Measurements from ENCODE around the gene AMT.

The AMT gene, protein sequence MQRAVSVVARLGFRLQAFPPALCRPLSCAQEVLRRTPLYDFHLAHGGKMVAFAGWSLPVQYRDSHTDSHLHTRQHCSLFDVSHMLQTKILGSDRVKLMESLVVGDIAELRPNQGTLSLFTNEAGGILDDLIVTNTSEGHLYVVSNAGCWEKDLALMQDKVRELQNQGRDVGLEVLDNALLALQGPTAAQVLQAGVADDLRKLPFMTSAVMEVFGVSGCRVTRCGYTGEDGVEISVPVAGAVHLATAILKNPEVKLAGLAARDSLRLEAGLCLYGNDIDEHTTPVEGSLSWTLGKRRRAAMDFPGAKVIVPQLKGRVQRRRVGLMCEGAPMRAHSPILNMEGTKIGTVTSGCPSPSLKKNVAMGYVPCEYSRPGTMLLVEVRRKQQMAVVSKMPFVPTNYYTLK

GRCh38 chr3:49422379-49423248 lies at the start of gene AMT:
TSS of gene AMT (minus strand) at chr3:49422473. CDS start at chr3:49422450, 23 bp downstream.
- no peak for DNase-seq (ENCODE audit: low read depth)

GRCh38 chr3:49470714-49471420 lies 48.6 kb upstream of the AMT start:
- DNase-seq (ENCODE audit: low read depth), result no peak

GRCh38 chr3:49469936-49470713 lies 47.9 kb upstream of the AMT start, which contains the start of gene DAG1:
TSS of gene DAG1 (plus strand) at chr3:49470267. CDS start at chr3:49510535, 40,268 bp downstream.
- DNase-seq (ENCODE audit: low read depth), result peak; percentile 93

GRCh38 chr3:49469037-49469935 lies 47.0 kb upstream of the AMT start:
- no peak for DNase-seq (ENCODE audit: low read depth)

DNA sequence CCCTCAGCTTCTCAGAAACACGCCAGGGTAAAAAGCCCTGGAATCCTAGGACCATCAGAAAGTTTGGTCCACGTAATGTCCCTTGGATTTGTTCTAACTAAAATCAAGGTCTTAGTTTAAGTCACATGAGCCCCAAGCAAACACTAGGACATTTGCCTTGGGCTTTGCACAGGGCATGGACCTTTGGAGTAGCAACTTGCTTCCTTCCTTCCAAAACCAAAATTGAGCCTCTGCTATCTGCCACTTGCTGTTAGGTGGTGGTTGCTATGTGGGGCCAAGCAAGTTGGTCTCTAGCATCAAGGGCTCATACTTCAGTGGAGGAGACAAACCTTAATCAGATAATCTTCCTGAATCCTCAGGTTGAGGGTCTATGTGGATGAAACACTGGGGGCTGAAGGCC lies 43.8 kb upstream of the AMT start:
- DNase-seq (ENCODE audit: low read depth), result no peak

GRCh38 chr3:49465270-49466034 lies 43.2 kb upstream of the AMT start:
- no peak for DNase-seq (ENCODE audit: low read depth)

DNA sequence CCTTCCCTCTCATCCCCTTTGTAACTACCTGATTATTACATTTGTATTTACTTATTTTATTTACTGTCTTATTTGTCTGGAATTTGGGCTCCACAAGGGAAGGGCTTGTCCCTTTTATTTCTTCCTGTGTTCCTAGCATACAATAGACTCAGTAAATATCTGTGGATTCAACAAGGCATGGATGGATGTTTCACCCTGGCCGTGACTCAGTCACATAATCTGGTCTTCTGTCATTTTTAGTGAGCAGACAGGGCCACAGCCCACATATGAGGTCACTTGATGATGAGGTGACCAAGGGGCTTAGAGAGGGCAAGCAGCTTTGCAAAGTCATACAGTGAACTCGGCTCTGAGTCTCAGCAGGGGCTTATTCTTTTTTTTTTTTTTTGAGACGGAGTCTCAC lies 39.9 kb upstream of the AMT start:
- no peak for DNase-seq (ENCODE audit: low read depth)

GRCh38 chr3:49461443-49462171 lies 39.3 kb upstream of the AMT start:
- DNase-seq (ENCODE audit: low read depth), result no peak

DNA sequence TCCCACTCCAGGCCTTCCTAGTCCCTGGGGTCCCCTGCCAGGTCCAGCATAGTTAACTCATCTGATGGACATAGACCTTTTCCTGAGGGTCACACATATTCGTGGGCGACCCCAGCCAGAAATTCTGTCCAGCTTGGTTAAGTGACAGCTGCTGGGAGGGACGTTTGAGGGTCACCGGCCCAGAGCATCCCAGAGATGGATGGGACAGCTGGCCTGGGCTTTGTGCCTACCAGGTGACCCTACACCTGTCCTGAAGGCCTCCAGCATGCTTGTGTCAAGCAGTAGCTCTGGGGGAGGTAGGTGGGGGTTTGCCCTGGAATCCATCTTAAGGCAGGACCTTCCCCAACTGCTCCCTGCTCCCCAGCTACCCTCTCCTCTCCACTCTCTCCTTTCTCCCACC lies 38.7 kb upstream of the AMT start:
- no peak for DNase-seq (ENCODE audit: low read depth)

GRCh38 chr3:49460188-49460890 lies 38.1 kb upstream of the AMT start:
- no peak for DNase-seq (ENCODE audit: low read depth)

GRCh38 chr3:49456466-49456865 lies 34.2 kb upstream of the AMT start:
- no peak for DNase-seq (ENCODE audit: low read depth)

DNA sequence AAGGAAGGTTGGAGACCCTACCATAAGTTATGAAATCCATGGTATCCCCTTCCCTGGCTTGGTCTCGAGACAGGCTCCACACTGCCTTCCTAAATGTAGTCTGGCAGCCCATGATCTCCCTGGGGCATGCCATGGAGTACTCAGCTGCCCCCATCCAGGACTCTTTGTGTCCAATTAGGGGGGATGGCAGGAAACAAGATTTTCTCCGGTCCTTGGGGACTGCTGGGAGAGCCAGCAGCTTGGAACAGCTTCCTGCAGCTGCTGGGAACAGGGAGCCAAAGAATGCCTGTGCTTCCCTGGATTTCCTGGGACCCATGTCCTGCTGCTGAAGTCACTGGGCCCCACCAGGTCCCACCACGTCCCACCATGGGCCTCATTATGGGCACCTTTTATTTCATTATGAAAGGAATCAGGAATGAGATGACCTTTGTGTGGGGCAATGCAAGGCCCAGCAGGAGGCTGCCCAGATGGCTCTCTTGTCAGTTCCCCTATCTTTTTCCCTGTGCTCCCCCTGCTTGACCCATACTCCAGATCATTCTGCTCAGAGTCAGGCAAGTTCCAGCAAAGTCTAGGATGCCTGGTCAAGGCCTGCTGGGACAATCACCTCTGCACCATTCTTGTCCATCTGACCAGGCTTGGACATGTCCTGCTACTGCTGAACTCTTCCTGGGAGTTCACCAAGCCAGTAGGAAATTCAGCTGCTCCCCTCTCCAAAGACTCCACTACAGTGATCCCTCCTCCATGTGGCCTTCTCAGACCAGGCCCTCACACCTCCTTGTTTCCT lies 32.8 kb upstream of the AMT start:
- DNase-seq (ENCODE audit: low read depth), result no peak

- no peak for DNase-seq (ENCODE audit: low read depth)
These were observed 32.2 kb upstream of the AMT start for GRCh38 chr3:49454458-49454857.

- no peak for DNase-seq (ENCODE audit: low read depth)
These were observed 31.3 kb upstream of the AMT start for GRCh38 chr3:49453621-49454020.

- no peak for DNase-seq (ENCODE audit: low read depth)
These were observed 23.1 kb upstream of the AMT start for GRCh38 chr3:49445391-49445790.

DNA sequence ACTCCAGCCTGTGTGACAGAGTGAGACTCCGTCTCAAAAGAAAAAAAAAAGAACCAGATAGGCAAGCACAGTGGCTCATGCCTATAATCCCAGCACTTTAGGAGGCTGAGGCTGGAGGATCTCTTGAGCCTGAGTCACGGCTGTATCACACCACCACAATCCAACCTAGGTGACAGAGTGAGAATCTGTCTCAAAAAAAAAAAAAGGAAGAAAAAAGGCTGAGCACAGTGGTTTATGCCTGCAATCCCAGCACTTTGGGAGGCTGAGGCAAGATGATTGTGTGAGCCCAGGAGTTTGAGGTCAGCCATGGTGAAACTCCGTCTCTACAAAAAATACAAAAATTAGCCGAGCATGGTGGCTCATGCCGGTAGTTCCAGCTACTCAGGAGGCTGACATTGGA lies 12.5 kb upstream of the AMT start:
- DNase-seq (ENCODE audit: low read depth), result no peak

DNA sequence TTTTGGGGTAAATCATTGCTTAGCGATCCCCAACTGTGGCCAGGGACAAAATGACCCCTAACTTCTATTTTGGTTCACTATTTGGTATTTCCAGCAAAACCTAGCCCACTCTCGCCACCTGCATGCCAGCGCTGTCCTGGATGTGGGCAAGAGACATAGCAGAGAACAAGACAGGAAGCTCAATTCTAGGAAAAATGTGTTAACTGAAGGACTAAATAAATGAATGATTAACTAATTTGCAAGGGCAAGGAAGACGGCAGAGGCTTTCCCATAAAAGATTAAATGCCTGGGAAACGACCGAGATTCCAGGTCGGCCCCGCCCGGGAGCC lies 6.4 kb upstream of the AMT start:
- DNase-seq (ENCODE audit: low read depth), result no peak

GRCh38 chr3:49427586-49427985 lies 5.3 kb upstream of the AMT start:
- DNase-seq (ENCODE audit: low read depth), result no peak

All from stimulated activated CD8-positive, alpha-beta memory T cell treated with anti-CD3 and anti-CD28 coated beads, Interleukin-7, amount 100 ng/mL, for 24 hours (primary cell).